LNCaP clone FGC (cell line): Measurements from ENCODE around the gene RTL1.

Experiments
- DNase-seq: peaks from one replicate; pipeline ENCODE4 v3.0.0-alpha.2; 2011; ENCODE audit warnings: low read depth
- H3K4me3 ChIP-seq: 2 replicates; pipeline ENCODE4 v1.5.1; 2011; ENCODE audit warnings: mild to moderate bottlenecking, low read depth, low read length, control low read depth
- TF ChIP-seq, protein P1 (sequence below): IDR thresholded peaks from 2 replicates; pipeline ENCODE4 v1.5.1; 2012; ENCODE audit warnings: mild to moderate bottlenecking; ENCODE audit not compliant: control insufficient read depth, insufficient read depth; ENCODE audit errors: extremely low read depth

The RTL1 gene

DNA sequence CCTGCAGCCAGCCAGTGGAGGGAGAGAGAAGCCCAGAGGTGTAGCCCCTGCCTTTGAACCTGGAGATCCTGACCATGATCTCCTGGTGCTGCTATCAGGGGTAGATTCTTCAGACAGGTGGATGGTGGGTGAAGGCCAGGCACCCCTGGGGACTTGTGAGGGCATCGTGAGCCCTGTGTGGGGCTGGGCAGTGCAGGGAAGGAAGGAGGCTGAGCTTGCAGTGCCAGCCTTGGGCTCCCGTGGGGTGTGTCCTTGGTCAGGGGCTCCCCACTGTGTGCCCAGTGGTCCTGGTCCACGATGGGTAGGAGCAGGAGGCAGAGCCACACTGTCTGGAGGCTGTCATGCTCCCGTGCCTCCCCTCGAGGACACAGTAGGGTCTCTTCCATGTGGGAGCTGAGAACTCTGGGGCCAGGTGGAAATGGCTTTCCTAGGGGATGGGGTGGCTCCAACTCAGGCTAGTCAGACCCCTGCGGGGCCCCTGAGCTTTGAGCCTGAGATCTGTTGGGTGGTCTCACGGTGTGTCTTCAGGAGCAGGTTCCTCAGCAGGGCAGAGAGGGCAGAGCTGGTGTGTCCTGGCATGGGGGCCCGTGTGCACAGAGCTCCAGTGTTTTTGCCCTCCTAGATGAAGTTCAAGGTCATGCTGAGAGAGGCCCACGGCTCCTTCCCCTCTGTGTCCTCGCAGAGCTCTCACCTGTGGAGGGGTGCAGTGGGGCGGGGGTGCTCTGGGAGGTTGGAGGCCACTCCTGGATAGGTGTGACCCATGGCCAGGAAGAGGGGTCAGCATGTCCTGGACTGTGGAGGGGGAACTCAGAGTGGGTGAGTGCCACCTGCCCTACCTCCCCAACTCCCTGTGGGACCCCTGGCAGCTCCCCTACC, 25.0 kb downstream of the RTL1 start:
- TF ChIP-seq, protein P1, sequence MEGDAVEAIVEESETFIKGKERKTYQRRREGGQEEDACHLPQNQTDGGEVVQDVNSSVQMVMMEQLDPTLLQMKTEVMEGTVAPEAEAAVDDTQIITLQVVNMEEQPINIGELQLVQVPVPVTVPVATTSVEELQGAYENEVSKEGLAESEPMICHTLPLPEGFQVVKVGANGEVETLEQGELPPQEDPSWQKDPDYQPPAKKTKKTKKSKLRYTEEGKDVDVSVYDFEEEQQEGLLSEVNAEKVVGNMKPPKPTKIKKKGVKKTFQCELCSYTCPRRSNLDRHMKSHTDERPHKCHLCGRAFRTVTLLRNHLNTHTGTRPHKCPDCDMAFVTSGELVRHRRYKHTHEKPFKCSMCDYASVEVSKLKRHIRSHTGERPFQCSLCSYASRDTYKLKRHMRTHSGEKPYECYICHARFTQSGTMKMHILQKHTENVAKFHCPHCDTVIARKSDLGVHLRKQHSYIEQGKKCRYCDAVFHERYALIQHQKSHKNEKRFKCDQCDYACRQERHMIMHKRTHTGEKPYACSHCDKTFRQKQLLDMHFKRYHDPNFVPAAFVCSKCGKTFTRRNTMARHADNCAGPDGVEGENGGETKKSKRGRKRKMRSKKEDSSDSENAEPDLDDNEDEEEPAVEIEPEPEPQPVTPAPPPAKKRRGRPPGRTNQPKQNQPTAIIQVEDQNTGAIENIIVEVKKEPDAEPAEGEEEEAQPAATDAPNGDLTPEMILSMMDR = no peak
- no peak overlapping the region for H3K4me3 ChIP-seq
- no peak for DNase-seq

DNA sequence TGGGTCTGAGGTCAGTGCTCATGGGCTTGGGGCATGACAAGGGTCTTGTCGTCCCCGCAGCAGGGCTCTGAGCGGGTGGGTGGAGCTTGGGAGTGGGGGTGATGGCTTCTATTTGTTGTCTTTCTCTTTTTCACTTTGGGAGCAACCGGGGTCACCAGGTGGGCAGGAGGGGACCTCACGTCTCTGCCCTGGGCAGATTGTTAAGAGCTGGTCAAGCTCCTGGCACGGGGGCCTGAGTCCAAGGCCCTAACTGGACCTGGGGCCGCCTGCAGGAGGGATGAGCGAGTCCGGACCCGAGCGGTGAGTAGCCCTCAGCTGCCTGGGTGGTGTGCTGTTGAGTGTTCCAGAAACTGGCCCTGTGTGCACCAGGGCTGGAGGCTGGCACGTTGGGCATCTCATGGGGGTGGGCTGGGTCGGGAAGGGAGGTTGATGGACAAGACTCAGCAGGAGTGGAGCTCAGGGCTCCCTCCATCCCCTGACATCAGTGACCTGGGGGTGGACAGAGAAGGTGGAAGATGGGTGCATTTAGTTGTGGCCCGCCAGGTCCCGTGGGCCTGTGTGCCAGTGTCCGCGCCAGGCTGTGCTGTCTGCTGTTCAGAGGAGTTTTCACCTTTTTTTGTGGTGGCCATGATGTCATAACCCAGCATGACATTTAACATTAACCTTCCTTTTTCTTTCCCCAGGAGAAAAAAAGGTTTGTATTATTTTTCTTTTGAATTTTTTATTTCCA, 27.5 kb downstream of the RTL1 start:
- DNase-seq = no peak
- TF ChIP-seq, protein P1 = no peak
- no peak overlapping the region for H3K4me3 ChIP-seq

GRCh38 chr14:100875126-100875525, 28.4 kb downstream of the RTL1 start:
- TF ChIP-seq, protein P1 = no peak
- no peak overlapping the region for H3K4me3 ChIP-seq
- DNase-seq = no peak

DNA sequence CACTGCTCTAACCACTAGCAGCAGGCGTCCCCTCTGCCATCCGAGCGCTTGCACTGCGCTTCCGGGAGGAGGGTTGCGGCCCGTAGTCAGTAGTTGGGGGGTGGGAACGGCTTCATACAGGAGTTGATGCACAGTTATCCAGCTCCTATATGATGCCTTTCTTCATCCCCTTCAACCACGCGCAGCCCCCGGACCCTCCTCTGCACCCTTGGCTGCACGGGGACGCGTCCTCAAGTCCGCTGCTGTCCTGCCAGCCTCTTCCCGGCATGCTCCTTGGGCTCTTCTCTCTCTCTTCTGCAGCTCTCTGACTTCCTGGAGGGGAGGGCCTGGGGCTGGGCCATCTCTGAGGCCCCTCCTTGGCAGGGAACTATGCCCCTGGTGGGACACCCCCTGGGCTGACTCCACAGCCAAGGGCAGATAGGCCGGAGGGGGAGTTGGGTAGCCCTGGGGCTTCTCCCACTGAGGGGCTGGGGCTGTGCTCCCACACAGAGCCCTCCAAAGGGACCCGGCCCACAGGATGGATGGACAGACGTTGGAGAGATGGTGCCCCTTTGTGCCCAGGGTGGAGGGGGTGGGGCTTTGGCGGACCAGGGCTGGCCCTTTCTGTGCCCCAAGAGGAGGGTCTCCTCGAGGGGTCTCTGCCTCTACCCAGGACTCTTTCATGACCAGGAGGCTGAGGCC, 29.0 kb downstream of the RTL1 start:
- no peak overlapping the region for H3K4me3 ChIP-seq
- TF ChIP-seq, protein P1 = no peak
- no peak for DNase-seq

DNA sequence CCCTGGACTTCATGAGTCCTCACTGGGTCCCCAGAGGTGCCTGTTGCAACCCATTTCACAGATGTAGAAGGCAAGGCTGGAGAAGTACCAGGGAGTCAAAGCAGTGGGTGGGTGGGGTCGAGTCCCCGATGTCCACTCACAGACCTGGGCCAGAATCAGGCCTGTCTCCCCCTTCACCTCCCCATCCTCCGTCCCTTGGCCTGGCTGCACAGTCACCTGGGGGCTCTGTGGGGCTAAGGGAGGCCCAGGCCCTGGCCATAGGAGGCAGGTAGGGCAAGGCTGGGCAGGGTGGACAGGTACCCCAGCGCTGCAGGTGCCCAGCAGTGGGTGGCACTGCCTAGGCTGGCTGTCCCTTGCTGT, 29.5 kb downstream of the RTL1 start:
- TF ChIP-seq, protein P1 = no peak
- no peak for DNase-seq
- H3K4me3 ChIP-seq = no peak overlapping the region

DNA sequence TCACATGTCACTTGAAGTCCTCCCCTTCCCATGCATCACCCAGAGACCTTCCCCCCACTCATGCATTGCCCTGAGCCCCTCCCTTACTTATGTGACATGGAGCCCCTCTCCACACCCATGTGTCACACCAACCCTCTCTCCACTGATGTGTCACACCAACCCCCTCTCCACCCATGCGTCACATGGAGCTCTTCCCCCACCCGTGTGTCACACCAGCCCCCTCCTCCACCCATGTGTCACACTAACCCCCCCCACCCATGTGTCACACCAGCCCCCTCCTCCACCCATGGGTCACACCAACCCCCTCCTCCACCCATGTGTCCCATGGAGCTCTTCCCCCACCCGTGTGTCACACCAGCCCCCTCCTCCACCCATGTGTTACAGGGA, 30.4 kb downstream of the RTL1 start:
- H3K4me3 ChIP-seq = no peak overlapping the region
- DNase-seq = no peak
- TF ChIP-seq, protein P1 = no peak
